Natural killer cell treated with Interleukin-12 subunit alpha and Interleukin-12 subunit beta and Interleukin-15 and Interleukin-18, amount 100 ng/mL, for 72 hours (primary cell): ENCODE measurements around the gene CCDC154. TPM values are rescaled to one million over a fixed set of nuclear protein-coding genes. Genes with fewer than 3 reads are reported as not detected.
"Not testable (repeated sequence)": the region's sequence is repeated elsewhere in the genome, so short reads cannot be mapped to it uniquely, and the experiment has no call there.

Source experiments
- ATAC-seq, 2 donors: fragments of 150-1000 bp; cut with Tn5 transposase in 1 of 2; sonication (Bioruptor Pico), chemical (Tn5 transposase) in 1 of 2; 2 replicates each; pipeline ENCODE4 v1.10.0; 2021
- DNase-seq: peaks from one replicate; pipeline ENCODE4 v3.0.0; 2022; ENCODE audit warnings: low spot score
- H3K27ac Mint-ChIP-seq, 2 donors: 1 replicate in 1 of 2; 2 replicates in 1 of 2; pipeline ENCODE4 v1.8.0; 2022; ENCODE audit warnings: mixed read lengths in 2 of 2, mild to moderate bottlenecking in 1 of 2, moderate library complexity in 1 of 2
- H3K27me3 Mint-ChIP-seq, 2 donors: 1 replicate in 1 of 2; 2 replicates in 1 of 2; pipeline ENCODE4 v1.8.0; 2022; ENCODE audit warnings: mixed read lengths in 2 of 2
- H3K36me3 Mint-ChIP-seq: one replicate; pipeline ENCODE4 v1.8.0; 2022; ENCODE audit warnings: mixed read lengths
- H3K4me1 Mint-ChIP-seq, 2 donors: 1 replicate in 1 of 2; 2 replicates in 1 of 2; pipeline ENCODE4 v1.8.0; 2022; ENCODE audit warnings: low read depth in 2 of 2, mixed read lengths in 2 of 2, mild to moderate bottlenecking in 1 of 2
- H3K4me3 Mint-ChIP-seq: one replicate; pipeline ENCODE4 v1.8.0; 2022; ENCODE audit warnings: mixed read lengths
- H3K9me3 Mint-ChIP-seq: 2 replicates; pipeline ENCODE4 v1.8.0; 2022; ENCODE audit warnings: mixed read lengths
- total RNA-seq, 2 donors: library from RNA; stranded (reverse); gene quantifications; one replicate each; pipeline ENCODE4 v1.2.3, GENCODE V29; 2022

CCDC154 gene
- total RNA-seq, 2 donors from 2014 or later: 0.38 to 3.6 TPM

- no peak overlapping the region for H3K4me3 Mint-ChIP-seq
- H3K27me3 Mint-ChIP-seq: no peaks in the 10 kb centered on the region
- H3K27ac Mint-ChIP-seq: no peak overlapping the region
- no peaks in the 10 kb centered on the region for H3K9me3 Mint-ChIP-seq
- ATAC-seq (no peak), DNase-seq (no peak)
- H3K4me1 Mint-ChIP-seq: peaks cover 0 to 5% of the 10 kb centered on the region in 2 donors
- H3K36me3 Mint-ChIP-seq: no peaks in the 10 kb centered on the region
Observed at GRCh38 chr16:1444730-1445517, 568 bp upstream of the CCDC154 start.

- H3K36me3 Mint-ChIP-seq: no peaks in the 10 kb centered on the region
- H3K9me3 Mint-ChIP-seq: no peaks in the 10 kb centered on the region
- ATAC-seq (no peak), DNase-seq (no peak)
- H3K27ac Mint-ChIP-seq: no peak overlapping the region
- no peak overlapping the region for H3K4me3 Mint-ChIP-seq
- no peaks in the 10 kb centered on the region for H3K27me3 Mint-ChIP-seq
- no peaks in the 10 kb centered on the region for H3K4me1 Mint-ChIP-seq
Observed at GRCh38 chr16:1443403-1443973, 868 bp downstream of the CCDC154 start.

- Mint-ChIP-seq H3K9me3 (no peaks in the 10 kb centered on the region), H3K4me3 (no peak overlapping the region), H3K36me3 (no peaks in the 10 kb centered on the region), H3K27me3 (no peaks in the 10 kb centered on the region), H3K27ac (no peak overlapping the region), H3K4me1 (no peaks in the 10 kb centered on the region)
- ATAC-seq: no peak
- no peak for DNase-seq
Observed at GRCh38 chr16:1442697-1443096, 1.7 kb downstream of the CCDC154 start.

GRCh38 chr16:1441391-1441829, 2.9 kb downstream of the CCDC154 start:
- H3K4me3 Mint-ChIP-seq: no peak overlapping the region
- H3K27ac Mint-ChIP-seq: no peak overlapping the region
- H3K9me3 Mint-ChIP-seq: no peaks in the 10 kb centered on the region
- no peaks in the 10 kb centered on the region for H3K36me3 Mint-ChIP-seq
- DNase-seq: no peak
- H3K27me3 Mint-ChIP-seq: no peaks in the 10 kb centered on the region
- no peaks in the 10 kb centered on the region for H3K4me1 Mint-ChIP-seq
- ATAC-seq: no peak

GRCh38 chr16:1439699-1440074, 4.7 kb downstream of the CCDC154 start:
- not testable (repeated sequence) for ATAC-seq, H3K27ac Mint-ChIP-seq, H3K9me3 Mint-ChIP-seq, H3K36me3 Mint-ChIP-seq, H3K4me1 Mint-ChIP-seq, H3K4me3 Mint-ChIP-seq, H3K27me3 Mint-ChIP-seq, DNase-seq

- H3K4me1 Mint-ChIP-seq: no peaks in the 10 kb centered on the region
- no peak overlapping the region for H3K4me3 Mint-ChIP-seq
- H3K27me3 Mint-ChIP-seq: no peaks in the 10 kb centered on the region
- H3K9me3 Mint-ChIP-seq: no peaks in the 10 kb centered on the region
- no peak overlapping the region for H3K27ac Mint-ChIP-seq
- H3K36me3 Mint-ChIP-seq: no peaks in the 10 kb centered on the region
- DNase-seq: no peak
- ATAC-seq: no peak
Observed at GRCh38 chr16:1439058-1439698, 5.2 kb downstream of the CCDC154 start.

- no peaks in the 10 kb centered on the region for H3K36me3 Mint-ChIP-seq
- H3K27me3 Mint-ChIP-seq: no peaks in the 10 kb centered on the region
- H3K27ac Mint-ChIP-seq: no peak overlapping the region
- no peaks in the 10 kb centered on the region for H3K4me1 Mint-ChIP-seq
- H3K4me3 Mint-ChIP-seq: no peak overlapping the region
- ATAC-seq: no peak
- no peak for DNase-seq
- H3K9me3 Mint-ChIP-seq: no peaks in the 10 kb centered on the region
Observed at GRCh38 chr16:1438229-1439057, 5.9 kb downstream of the CCDC154 start.

GRCh38 chr16:1437606-1438005, 6.8 kb downstream of the CCDC154 start:
- no peaks in the 10 kb centered on the region for H3K9me3 Mint-ChIP-seq
- no peak overlapping the region for H3K4me3 Mint-ChIP-seq

GRCh38 chr16:1436731-1437355, 7.5 kb downstream of the CCDC154 start:
- H3K27me3 Mint-ChIP-seq: no peaks in the 10 kb centered on the region
- no peak overlapping the region for H3K4me3 Mint-ChIP-seq
- no peak for DNase-seq
- no peaks in the 10 kb centered on the region for H3K9me3 Mint-ChIP-seq
- H3K27ac Mint-ChIP-seq: no peak overlapping the region
- H3K36me3 Mint-ChIP-seq: no peaks in the 10 kb centered on the region
- H3K4me1 Mint-ChIP-seq: no peaks in the 10 kb centered on the region
- ATAC-seq: no peak

More at GRCh38 chr16:1437606-1438005, 6.8 kb downstream of the CCDC154 start:
- no peaks in the 10 kb centered on the region for H3K4me1 Mint-ChIP-seq
- H3K27ac Mint-ChIP-seq: no peak overlapping the region
- DNase-seq: no peak
- no peak for ATAC-seq
- H3K27me3 Mint-ChIP-seq: no peaks in the 10 kb centered on the region
- H3K36me3 Mint-ChIP-seq: no peaks in the 10 kb centered on the region

GRCh38 chr16:1435921-1436697, 8.2 kb downstream of the CCDC154 start:
- Mint-ChIP-seq H3K4me1 (no peaks in the 10 kb centered on the region), H3K27me3 (no peaks in the 10 kb centered on the region), H3K9me3 (no peaks in the 10 kb centered on the region), H3K4me3 (no peak overlapping the region), H3K36me3 (no peaks in the 10 kb centered on the region), H3K27ac (no peak overlapping the region)
- ATAC-seq (no peak), DNase-seq (no peak)

- no peak overlapping the region for H3K4me3 Mint-ChIP-seq
- no peaks in the 10 kb centered on the region for H3K4me1 Mint-ChIP-seq
- ATAC-seq (no peak), DNase-seq (no peak)
- H3K9me3 Mint-ChIP-seq: no peaks in the 10 kb centered on the region
- no peaks in the 10 kb centered on the region for H3K27me3 Mint-ChIP-seq
- H3K27ac Mint-ChIP-seq: no peak overlapping the region
- no peaks in the 10 kb centered on the region for H3K36me3 Mint-ChIP-seq
Observed at GRCh38 chr16:1434644-1435592, 9.4 kb downstream of the CCDC154 start.

GRCh38 chr16:1433756-1434155, 10.6 kb downstream of the CCDC154 start:
- no peaks in the 10 kb centered on the region for H3K9me3 Mint-ChIP-seq
- H3K36me3 Mint-ChIP-seq: no peaks in the 10 kb centered on the region
- H3K4me1 Mint-ChIP-seq: no peaks in the 10 kb centered on the region
- H3K4me3 Mint-ChIP-seq: no peak overlapping the region
- H3K27me3 Mint-ChIP-seq: no peaks in the 10 kb centered on the region
- ATAC-seq (no peak), DNase-seq (no peak)
- no peak overlapping the region for H3K27ac Mint-ChIP-seq
